Natural killer cell treated with Interleukin-12 subunit alpha and Interleukin-12 subunit beta and Interleukin-15 and Interleukin-18, amount 100 ng/mL, for 72 hours (primary cell): ENCODE measurements around the gene CSDE1. TPM values are rescaled to one million over a fixed set of nuclear protein-coding genes. Genes with fewer than 3 reads are reported as not detected.

ENCODE experiments used
- ATAC-seq, 2 donors: fragments of 150-1000 bp; cut with Tn5 transposase in 1 of 2; sonication (Bioruptor Pico), chemical (Tn5 transposase) in 1 of 2; 2 replicates each; pipeline ENCODE4 v1.10.0; 2021
- DNase-seq: peaks from one replicate; pipeline ENCODE4 v3.0.0; 2022; ENCODE audit warnings: low spot score
- H3K27ac Mint-ChIP-seq, 2 donors: 1 replicate in 1 of 2; 2 replicates in 1 of 2; pipeline ENCODE4 v1.8.0; 2022; ENCODE audit warnings: mixed read lengths in 2 of 2, mild to moderate bottlenecking in 1 of 2, moderate library complexity in 1 of 2
- H3K27me3 Mint-ChIP-seq, 2 donors: 1 replicate in 1 of 2; 2 replicates in 1 of 2; pipeline ENCODE4 v1.8.0; 2022; ENCODE audit warnings: mixed read lengths in 2 of 2
- H3K36me3 Mint-ChIP-seq: one replicate; pipeline ENCODE4 v1.8.0; 2022; ENCODE audit warnings: mixed read lengths
- H3K4me1 Mint-ChIP-seq, 2 donors: 1 replicate in 1 of 2; 2 replicates in 1 of 2; pipeline ENCODE4 v1.8.0; 2022; ENCODE audit warnings: low read depth in 2 of 2, mixed read lengths in 2 of 2, mild to moderate bottlenecking in 1 of 2
- H3K4me3 Mint-ChIP-seq: one replicate; pipeline ENCODE4 v1.8.0; 2022; ENCODE audit warnings: mixed read lengths
- H3K9me3 Mint-ChIP-seq: 2 replicates; pipeline ENCODE4 v1.8.0; 2022; ENCODE audit warnings: mixed read lengths
- total RNA-seq, 2 donors: library from RNA; stranded (reverse); gene quantifications; one replicate each; pipeline ENCODE4 v1.2.3, GENCODE V29; 2022

Gene CSDE1
- total RNA-seq, 2 donors from 2014 or later = 408 to 410 TPM

DNA sequence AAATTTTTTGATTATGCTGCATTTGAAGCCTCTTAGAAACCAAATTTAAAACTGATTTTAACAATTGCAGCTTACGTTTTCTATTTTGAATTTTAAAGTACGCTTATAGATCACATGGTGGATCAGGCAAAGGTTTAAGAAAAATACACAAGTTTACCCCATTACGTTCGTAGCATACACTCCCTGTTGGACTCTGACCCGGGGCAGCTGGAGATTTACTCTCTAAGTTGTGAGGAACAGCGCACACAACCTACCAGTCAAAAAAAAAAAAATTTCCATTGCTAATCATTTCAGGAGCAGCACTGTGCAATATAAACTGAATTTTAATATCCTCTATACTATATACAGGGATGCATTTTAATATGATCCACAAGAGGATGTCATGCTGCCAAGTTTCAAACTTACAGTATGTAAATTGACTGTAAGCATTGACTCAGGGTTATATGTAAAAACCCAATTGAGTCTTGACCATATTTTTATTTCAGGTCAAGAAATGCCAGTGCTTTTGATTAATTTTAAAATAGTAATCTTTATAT lies 20.4 kb downstream of the CSDE1 start:
- Mint-ChIP-seq H3K27me3 (no peaks in the 10 kb centered on the region), H3K9me3 (no peaks in the 10 kb centered on the region), H3K27ac (no peak overlapping the region), H3K4me1 (peaks cover 11 to 20% of the 10 kb centered on the region in 2 donors), H3K36me3 (peaks cover 30% of the 10 kb centered on the region), H3K4me3 (no peak overlapping the region)
- DNase-seq = no peak
- ATAC-seq = no peak

GRCh38 chr1:114735479-114735878 lies 22.3 kb downstream of the CSDE1 start:
- H3K27ac Mint-ChIP-seq = no peak overlapping the region
- H3K36me3 Mint-ChIP-seq = peaks cover 37% of the 10 kb centered on the region

GRCh38 chr1:114729782-114730181 lies 28.0 kb downstream of the CSDE1 start:
- H3K27me3 Mint-ChIP-seq = no peaks in the 10 kb centered on the region
- H3K9me3 Mint-ChIP-seq = no peaks in the 10 kb centered on the region
- ATAC-seq (no peak), DNase-seq (no peak)
- H3K4me3 Mint-ChIP-seq = no peak overlapping the region
- H3K36me3 Mint-ChIP-seq = peaks cover 55% of the 10 kb centered on the region
- peak overlapping the region; percentile 23 to 42 for H3K27ac Mint-ChIP-seq
- peaks cover 0 to 12% of the 10 kb centered on the region in 2 donors for H3K4me1 Mint-ChIP-seq

More at GRCh38 chr1:114735479-114735878, 22.3 kb downstream of the CSDE1 start:
- Mint-ChIP-seq H3K4me1 (peaks cover 9 to 10% of the 10 kb centered on the region in 2 donors), H3K4me3 (no peak overlapping the region), H3K9me3 (no peaks in the 10 kb centered on the region), H3K27me3 (no peaks in the 10 kb centered on the region)
- no peak for DNase-seq
- no peak for ATAC-seq

GRCh38 chr1:114728553-114728952 lies 29.2 kb downstream of the CSDE1 start:
- Mint-ChIP-seq H3K9me3 (no peaks in the 10 kb centered on the region), H3K27ac (no peak overlapping the region), H3K36me3 (peaks cover 61% of the 10 kb centered on the region), H3K4me1 (peaks cover 0 to 12% of the 10 kb centered on the region in 2 donors), H3K4me3 (no peak overlapping the region), H3K27me3 (no peaks in the 10 kb centered on the region)
- ATAC-seq = no peak
- no peak for DNase-seq

DNA sequence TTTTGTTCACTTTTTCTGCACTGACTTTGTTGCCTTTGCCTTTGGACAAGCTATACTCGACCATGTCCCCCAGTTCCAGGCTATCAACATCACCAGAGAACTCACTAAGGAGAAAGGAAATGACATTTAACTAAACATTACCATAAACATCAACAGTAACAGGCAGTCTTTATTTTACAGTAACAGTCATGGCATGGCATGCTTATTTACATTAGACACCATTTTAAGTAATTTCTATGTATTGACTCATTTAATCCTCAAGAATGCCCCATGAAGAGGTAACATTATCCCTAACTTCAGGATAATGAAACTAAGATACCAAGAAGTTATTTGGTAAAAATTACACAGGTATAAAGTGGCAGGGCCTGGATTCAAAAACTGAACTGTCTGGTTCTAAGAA lies 32.6 kb downstream of the CSDE1 start:
- DNase-seq (no peak), ATAC-seq (no peak)
- Mint-ChIP-seq H3K4me1 (peaks cover 0 to 7% of the 10 kb centered on the region in 2 donors), H3K9me3 (no peaks in the 10 kb centered on the region), H3K27ac (no peak overlapping the region), H3K27me3 (no peaks in the 10 kb centered on the region), H3K36me3 (peaks cover 64% of the 10 kb centered on the region), H3K4me3 (no peak overlapping the region)

DNA sequence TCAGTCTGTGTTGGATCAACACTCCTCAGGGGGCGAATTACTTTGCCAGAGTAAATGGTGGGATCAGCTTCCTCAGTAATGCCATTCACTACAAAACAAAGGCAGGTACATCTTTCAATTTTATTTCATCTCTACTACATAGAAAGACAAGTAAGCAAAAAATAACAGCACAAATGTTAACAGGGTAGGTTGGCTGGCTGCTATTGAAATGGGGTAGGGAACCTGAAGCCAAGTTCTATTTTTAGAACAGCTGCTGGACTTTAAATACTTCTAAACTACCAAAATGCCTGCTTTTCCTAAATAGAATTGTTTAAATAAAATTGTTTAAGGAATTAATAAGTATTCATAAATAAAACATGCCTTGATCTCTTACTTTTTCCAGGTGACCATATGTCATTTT lies 33.9 kb downstream of the CSDE1 start:
- DNase-seq (no peak), ATAC-seq (no peak)
- H3K27ac Mint-ChIP-seq = peak overlapping the region in 1 of 2 donors; percentile 52
- no peaks in the 10 kb centered on the region for H3K9me3 Mint-ChIP-seq
- H3K36me3 Mint-ChIP-seq = peaks cover 64% of the 10 kb centered on the region
- H3K4me3 Mint-ChIP-seq = no peak overlapping the region
- H3K27me3 Mint-ChIP-seq = no peaks in the 10 kb centered on the region
- H3K4me1 Mint-ChIP-seq = peaks cover 4 to 7% of the 10 kb centered on the region in 2 donors

DNA sequence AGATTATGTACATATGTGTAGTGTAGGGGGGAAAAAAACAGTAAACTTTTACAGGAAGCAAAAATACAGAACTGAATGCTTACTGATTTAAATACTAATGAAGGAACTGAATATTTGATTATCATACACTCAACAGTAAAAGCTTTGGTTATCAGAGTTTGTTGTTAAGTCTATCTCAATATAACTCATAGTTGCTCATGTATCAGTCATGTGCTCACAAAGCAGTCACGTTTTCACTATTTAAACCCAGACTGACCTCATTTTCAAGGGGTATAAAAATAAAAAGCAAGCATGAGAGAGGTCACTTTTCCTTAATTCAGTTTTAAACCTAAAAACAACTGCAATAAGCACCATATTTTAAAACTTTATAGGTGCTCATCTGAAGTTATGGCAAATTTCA lies 34.3 kb downstream of the CSDE1 start:
- no peak overlapping the region for H3K27ac Mint-ChIP-seq
- no peak overlapping the region for H3K4me3 Mint-ChIP-seq
- H3K27me3 Mint-ChIP-seq = no peaks in the 10 kb centered on the region
- H3K4me1 Mint-ChIP-seq = peaks cover 6 to 9% of the 10 kb centered on the region in 2 donors
- no peak for DNase-seq
- no peaks in the 10 kb centered on the region for H3K9me3 Mint-ChIP-seq
- ATAC-seq = no peak
- H3K36me3 Mint-ChIP-seq = peaks cover 68% of the 10 kb centered on the region

DNA sequence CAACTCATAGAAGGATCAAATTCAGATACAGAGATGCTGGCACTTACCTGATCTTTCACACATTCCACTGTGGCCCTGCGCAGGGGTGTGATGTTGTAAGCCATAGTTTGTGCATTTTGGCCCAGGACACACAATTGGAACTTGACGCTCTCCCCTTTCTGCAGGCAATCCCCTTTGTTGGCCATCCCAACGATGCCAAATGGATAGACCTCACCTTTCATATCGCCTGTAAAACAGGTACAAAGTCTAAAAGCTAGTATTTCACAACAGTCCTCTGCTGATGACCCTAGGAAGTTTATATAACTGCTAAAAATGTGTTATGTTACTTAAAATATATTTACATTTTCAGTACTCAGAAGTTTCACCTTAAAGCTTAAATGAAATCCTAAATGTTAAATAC lies 37.3 kb downstream of the CSDE1 start:
- peaks cover 16 to 28% of the 10 kb centered on the region in 2 donors for H3K4me1 Mint-ChIP-seq
- no peaks in the 10 kb centered on the region for H3K27me3 Mint-ChIP-seq
- peaks cover 64% of the 10 kb centered on the region for H3K36me3 Mint-ChIP-seq
- no peaks in the 10 kb centered on the region for H3K9me3 Mint-ChIP-seq
- ATAC-seq (no peak), DNase-seq (no peak)
- H3K4me3 Mint-ChIP-seq = no peak overlapping the region
- H3K27ac Mint-ChIP-seq = peak overlapping the region; percentile 27 to 46

DNA sequence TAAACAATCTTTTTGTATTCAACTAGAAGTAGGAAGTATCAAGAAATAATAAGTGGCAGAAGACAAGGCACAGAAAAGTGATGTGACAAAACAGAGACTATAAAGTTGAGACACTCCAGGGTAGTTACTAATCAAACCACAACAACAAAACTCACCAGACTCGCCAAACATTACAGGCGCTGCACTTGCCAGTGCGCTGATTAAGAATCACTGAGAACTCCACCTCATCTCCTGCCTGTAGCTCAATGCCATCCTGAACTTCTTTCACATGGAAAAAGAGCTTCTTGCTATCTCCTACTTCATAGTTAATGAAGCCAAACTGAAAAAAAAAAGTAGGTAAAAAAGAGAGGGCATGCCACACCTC lies 38.4 kb downstream of the CSDE1 start:
- H3K36me3 Mint-ChIP-seq = peaks cover 54% of the 10 kb centered on the region
- no peak overlapping the region for H3K4me3 Mint-ChIP-seq
- no peak for ATAC-seq
- H3K27me3 Mint-ChIP-seq = no peaks in the 10 kb centered on the region
- DNase-seq = no peak
- peak overlapping the region; percentile 57 to 64 for H3K27ac Mint-ChIP-seq
- H3K9me3 Mint-ChIP-seq = no peaks in the 10 kb centered on the region
- peaks cover 16 to 29% of the 10 kb centered on the region in 2 donors for H3K4me1 Mint-ChIP-seq

GRCh38 chr1:114718661-114719423 lies 38.9 kb downstream of the CSDE1 start:
- peak overlapping the region; percentile 57 to 64 for H3K27ac Mint-ChIP-seq
- no peak for ATAC-seq
- H3K4me3 Mint-ChIP-seq = no peak overlapping the region

GRCh38 chr1:114716304-114717170 lies 41.2 kb downstream of the CSDE1 start, which contains the start of gene NRAS:
Gene NRAS (minus strand): TSS chr1:114716771. CDS start chr1:114716160, 611 bp downstream.
- ATAC-seq = peak; percentile 99
- Mint-ChIP-seq H3K4me1 (peaks cover 24 to 35% of the 10 kb centered on the region in 2 donors), H3K36me3 (peaks cover 46% of the 10 kb centered on the region), H3K4me3 (peak within 1 kb of the TSS; percentile 100), H3K27ac (peak within 1 kb of the TSS; percentile 99 to 100), H3K9me3 (no peaks in the 10 kb centered on the region), H3K27me3 (no peaks in the 10 kb centered on the region)
- peak; percentile 98 for DNase-seq

More at GRCh38 chr1:114718661-114719423, 38.9 kb downstream of the CSDE1 start:
- Mint-ChIP-seq H3K27me3 (no peaks in the 10 kb centered on the region), H3K9me3 (no peaks in the 10 kb centered on the region), H3K36me3 (peaks cover 48% of the 10 kb centered on the region), H3K4me1 (peaks cover 18 to 29% of the 10 kb centered on the region in 2 donors)
- no peak for DNase-seq

DNA sequence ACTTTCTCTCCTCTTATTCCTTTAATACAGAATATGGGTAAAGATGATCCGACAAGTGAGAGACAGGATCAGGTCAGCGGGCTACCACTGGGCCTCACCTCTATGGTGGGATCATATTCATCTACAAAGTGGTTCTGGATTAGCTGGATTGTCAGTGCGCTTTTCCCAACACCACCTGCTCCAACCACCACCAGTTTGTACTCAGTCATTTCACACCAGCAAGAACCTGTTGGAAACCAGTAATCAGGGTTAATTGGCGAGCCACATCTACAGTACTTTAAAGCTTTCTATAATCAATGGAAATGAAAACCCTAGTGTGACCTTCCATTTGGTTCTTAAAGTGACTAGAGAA lies 41.9 kb downstream of the CSDE1 start:
- Mint-ChIP-seq H3K36me3 (peaks cover 42% of the 10 kb centered on the region), H3K27ac (peak overlapping the region; percentile 99 to 100), H3K4me3 (peak overlapping the region; percentile 100), H3K4me1 (peaks cover 24 to 35% of the 10 kb centered on the region in 2 donors), H3K27me3 (no peaks in the 10 kb centered on the region), H3K9me3 (no peaks in the 10 kb centered on the region)
- DNase-seq = no peak
- ATAC-seq = no peak

GRCh38 chr1:114712977-114713376 lies 44.8 kb downstream of the CSDE1 start:
- DNase-seq (no peak), ATAC-seq (no peak)
- peaks cover 23% of the 10 kb centered on the region for H3K36me3 Mint-ChIP-seq
- H3K4me3 Mint-ChIP-seq = no peak overlapping the region
- no peak overlapping the region for H3K27ac Mint-ChIP-seq
- H3K4me1 Mint-ChIP-seq = peaks cover 25% of the 10 kb centered on the region in 2 donors
- no peaks in the 10 kb centered on the region for H3K9me3 Mint-ChIP-seq
- H3K27me3 Mint-ChIP-seq = no peaks in the 10 kb centered on the region

GRCh38 chr1:114710360-114710759 lies 47.4 kb downstream of the CSDE1 start:
- Mint-ChIP-seq H3K36me3 (peaks cover 19% of the 10 kb centered on the region), H3K27me3 (no peaks in the 10 kb centered on the region), H3K9me3 (no peaks in the 10 kb centered on the region), H3K4me3 (no peak overlapping the region), H3K4me1 (peaks cover 6 to 14% of the 10 kb centered on the region in 2 donors), H3K27ac (no peak overlapping the region)
- no peak for ATAC-seq
- DNase-seq = no peak
